Fibroblast of lung (primary cell): ENCODE measurements around the gene TEK. TPM values are rescaled to one million over a fixed set of nuclear protein-coding genes. Genes with fewer than 3 reads are reported as not detected.
A peak's percentile ranks its signal among the peaks of the same experiment; 100 is the strongest.

Experiments
- DNase-seq, 2 donors: peaks; one replicate each; pipeline versions ENCODE4 v3.0.0 to v3.0.0-alpha.2; 2010; ENCODE audit warnings: low read depth in 2 of 2
- H2AFZ ChIP-seq: 2 replicates; pipeline ENCODE4 v1.5.1; 2012; ENCODE audit warnings: low read length, control low read depth, inconsistent platforms
- H3K27ac ChIP-seq: 2 replicates; pipeline ENCODE4 v1.5.1; 2011; ENCODE audit warnings: low read length, control low read depth; ENCODE audit not compliant: insufficient read depth
- H3K27me3 ChIP-seq: 2 replicates; pipeline ENCODE4 v1.5.1; 2011; ENCODE audit warnings: mild to moderate bottlenecking, low read length; ENCODE audit not compliant: control insufficient read depth, insufficient read depth
- H3K36me3 ChIP-seq: 2 replicates; pipeline ENCODE4 v1.5.1; 2011; ENCODE audit warnings: low read length; ENCODE audit not compliant: control insufficient read depth, insufficient read depth
- H3K4me1 ChIP-seq: 2 replicates; pipeline ENCODE4 v1.5.1; 2011; ENCODE audit warnings: low read length; ENCODE audit not compliant: control insufficient read depth, insufficient read depth; ENCODE audit errors: extremely low read depth
- H3K4me2 ChIP-seq: 2 replicates; pipeline ENCODE4 v1.5.1; 2011; ENCODE audit warnings: low read length, control low read depth; ENCODE audit not compliant: insufficient read depth; ENCODE audit errors: extremely low read depth
- H3K4me3 ChIP-seq, 4 experiments: fragments of 200-600 bp in 1 of 4; sonication (generic) in 1 of 4; replicated peaks in 1 of 4; 2 replicates each; pipeline ENCODE4 v1.5.1; 2011 to 2016; ENCODE audit warnings: low read length in 4 of 4, low read depth in 3 of 4, mild to moderate bottlenecking in 3 of 4, control low read depth in 2 of 4, inconsistent platforms in 1 of 4, mixed read lengths in 1 of 4; ENCODE audit not compliant: insufficient read depth in 1 of 4; ENCODE audit errors: control extremely low read depth in 1 of 4
- H3K79me2 ChIP-seq: 2 replicates; pipeline ENCODE4 v1.5.1; 2012; ENCODE audit warnings: mild to moderate bottlenecking, low read length, inconsistent platforms; ENCODE audit not compliant: control insufficient read depth, insufficient read depth
- H3K9ac ChIP-seq: 2 replicates; pipeline ENCODE4 v1.5.1; 2011; ENCODE audit warnings: mild to moderate bottlenecking, low read length, control low read depth; ENCODE audit not compliant: insufficient read depth
- H3K9me3 ChIP-seq: 2 replicates; pipeline ENCODE4 v1.5.1; 2012; ENCODE audit warnings: low read depth, low read length; ENCODE audit not compliant: control insufficient read depth, insufficient read depth
- H4K20me1 ChIP-seq: 2 replicates; pipeline ENCODE4 v1.5.1; 2011; ENCODE audit warnings: low read length; ENCODE audit not compliant: control insufficient read depth, insufficient read depth; ENCODE audit errors: extremely low read depth
- CTCF ChIP-seq, 2 donors: IDR thresholded peaks in 1 of 2; conservative IDR thresholded peaks in 1 of 2; 1 replicate in 1 of 2; 2 replicates in 1 of 2; pipeline ENCODE4 v1.5.1; 2011 to 2012; ENCODE audit warnings: low read length in 2 of 2, control low read depth in 1 of 2, inconsistent platforms in 1 of 2, low read depth in 1 of 2, mild to moderate bottlenecking in 1 of 2
- EZH2 ChIP-seq: IDR thresholded peaks from 2 replicates; pipeline ENCODE4 v1.5.1; 2012; ENCODE audit warnings: low read length, control low read depth, mild to moderate bottlenecking; ENCODE audit errors: missing control alignments
- polyA plus RNA-seq, 2 donors: library from polyadenylated mRNA; depleted of rRNA in 1 of 2; stranded (reverse) in 1 of 2; unstranded in 1 of 2; fragments of >200 nt; gene quantifications; 2 replicates each; pipeline ENCODE4 v1.2.1, GENCODE V29; 2011 to 2012; ENCODE audit warnings: missing spikeins in 1 of 2
- total RNA-seq: library from RNA; depleted of rRNA; stranded (reverse); fragments of >200 nt; gene quantifications from 2 replicates; pipeline ENCODE4 v1.2.1, GENCODE V29; 2014

The TEK gene
- total and polyA plus RNA-seq, 2 donors (not counting 1 experiment from before 2014, with no cell fraction given): 0.77 to 1.8 TPM

- H3K27me3 ChIP-seq: no peaks in the 10 kb centered on the region
- no peak overlapping the region for H2AFZ ChIP-seq
- no peak overlapping the region for H3K9ac ChIP-seq
- H3K79me2 ChIP-seq: no peaks in the 10 kb centered on the region
- H3K36me3 ChIP-seq: no peaks in the 10 kb centered on the region
- H3K4me2 ChIP-seq: no peak overlapping the region
- no peak for DNase-seq
- H3K9me3 ChIP-seq: no peaks in the 10 kb centered on the region
- TF ChIP-seq EZH2 (no peak), CTCF (conservative IDR thresholded peaks at IDR 0.05 in 1 of 2, IDR thresholded peaks at IDR 0.05 in 1 of 2; ENCODE audit: low read depth in 1 of 2, low read length in 2 of 2) (no peak)
- H3K4me3 ChIP-seq: no peak overlapping the region
- H3K4me1 ChIP-seq: no peaks in the 10 kb centered on the region
- H3K27ac ChIP-seq: no peak overlapping the region
- no peaks in the 10 kb centered on the region for H4K20me1 ChIP-seq
These were observed 151.9 kb downstream of the TEK start for GRCh38 chr9:27260789-27261516.

- Histone ChIP-seq H3K9me3 (no peaks in the 10 kb centered on the region), H3K27me3 (no peaks in the 10 kb centered on the region), H3K27ac (no peak overlapping the region), H2AFZ (no peak overlapping the region), H4K20me1 (no peaks in the 10 kb centered on the region), H3K4me3 (no peak overlapping the region), H3K4me2 (no peak overlapping the region), H3K9ac (no peak overlapping the region), H3K36me3 (no peaks in the 10 kb centered on the region), H3K4me1 (no peaks in the 10 kb centered on the region), H3K79me2 (no peaks in the 10 kb centered on the region)
- TF ChIP-seq EZH2 (no peak), CTCF (conservative IDR thresholded peaks at IDR 0.05 in 1 of 2, IDR thresholded peaks at IDR 0.05 in 1 of 2; ENCODE audit: low read depth in 1 of 2, low read length in 2 of 2) (no peak)
- peak in 1 of 2 donors; percentile 70 for DNase-seq
These were observed 152.6 kb downstream of the TEK start for GRCh38 chr9:27261517-27262211.

GRCh38 chr9:27272103-27272502 is 163.1 kb downstream of the TEK start:
- Histone ChIP-seq H3K79me2 (no peaks in the 10 kb centered on the region), H3K4me1 (peaks cover 2% of the 10 kb centered on the region), H3K4me2 (no peak overlapping the region), H3K4me3 (no peak overlapping the region), H3K9me3 (no peaks in the 10 kb centered on the region), H2AFZ (no peak overlapping the region), H3K27me3 (no peaks in the 10 kb centered on the region), H4K20me1 (no peaks in the 10 kb centered on the region), H3K27ac (no peak overlapping the region), H3K9ac (no peak overlapping the region), H3K36me3 (no peaks in the 10 kb centered on the region)
- DNase-seq: no peak
- TF ChIP-seq CTCF (conservative IDR thresholded peaks at IDR 0.05 in 1 of 2, IDR thresholded peaks at IDR 0.05 in 1 of 2; ENCODE audit: low read depth in 1 of 2, low read length in 2 of 2): no peak
- no peak for TF ChIP-seq EZH2
